Type B pancreatic cell (in vitro differentiated cells): ENCODE data around the gene DGKI. TPM values are rescaled to one million over a fixed set of nuclear protein-coding genes. Genes with fewer than 3 reads are reported as not detected.

ENCODE experiments used
- DNase-seq: peaks from one replicate; pipeline ENCODE4 v3.0.0; 2021; ENCODE audit warnings: mixed read lengths; ENCODE audit not compliant: unreplicated experiment; ENCODE audit errors: extremely low spot score
- H3K27ac Mint-ChIP-seq: 2 replicates; pipeline ENCODE4 v1.8.0; 2021; ENCODE audit warnings: mild to moderate bottlenecking, mixed read lengths
- H3K27me3 Mint-ChIP-seq: 2 replicates; pipeline ENCODE4 v1.8.0; 2021; ENCODE audit warnings: mixed read lengths
- H3K36me3 Mint-ChIP-seq: 2 replicates; pipeline ENCODE4 v1.8.0; 2021; ENCODE audit warnings: mixed read lengths
- H3K4me1 Mint-ChIP-seq: one replicate; pipeline ENCODE4 v1.8.0; 2021; ENCODE audit warnings: mixed read lengths; ENCODE audit not compliant: unreplicated experiment
- H3K4me3 Mint-ChIP-seq: 2 replicates; pipeline ENCODE4 v1.8.0; 2021; ENCODE audit warnings: mild to moderate bottlenecking, mixed read lengths
- H3K9me3 Mint-ChIP-seq: 2 replicates; pipeline ENCODE4 v1.8.0; 2021; ENCODE audit warnings: mixed read lengths
- CTCF ChIP-seq: fragments of 200-600 bp; sonication (generic); conservative IDR thresholded peaks from 2 replicates; pipeline ENCODE4 v1.5.0; 2021; ENCODE audit warnings: antibody characterized with exemption, mild to moderate bottlenecking
- total RNA-seq: library from RNA; stranded (reverse); gene quantifications from 2 replicates; pipeline ENCODE4 v1.2.1, GENCODE V29; 2021; ENCODE audit warnings: low replicate concordance

DGKI gene
- total RNA-seq, 1 donor from 2014 or later, result 2.8 TPM

GRCh38 chr7:137647905-137648565 is 198.7 kb downstream of the DGKI start:
- H3K27ac Mint-ChIP-seq, result no peak overlapping the region
- no peaks in the 10 kb centered on the region for H3K9me3 Mint-ChIP-seq
- H3K27me3 Mint-ChIP-seq, result no peaks in the 10 kb centered on the region
- H3K4me3 Mint-ChIP-seq, result no peak overlapping the region
- TF ChIP-seq CTCF, result no peak
- DNase-seq, result no peak
- no peaks in the 10 kb centered on the region for H3K4me1 Mint-ChIP-seq
- no peaks in the 10 kb centered on the region for H3K36me3 Mint-ChIP-seq

- no peaks in the 10 kb centered on the region for H3K36me3 Mint-ChIP-seq
- no peaks in the 10 kb centered on the region for H3K4me1 Mint-ChIP-seq
- TF ChIP-seq CTCF, result no peak
- no peak overlapping the region for H3K27ac Mint-ChIP-seq
- H3K4me3 Mint-ChIP-seq, result no peak overlapping the region
- DNase-seq, result no peak
- H3K9me3 Mint-ChIP-seq, result no peaks in the 10 kb centered on the region
- H3K27me3 Mint-ChIP-seq, result no peaks in the 10 kb centered on the region
These were observed 204.3 kb downstream of the DGKI start for GRCh38 chr7:137642472-137642871.

DNA sequence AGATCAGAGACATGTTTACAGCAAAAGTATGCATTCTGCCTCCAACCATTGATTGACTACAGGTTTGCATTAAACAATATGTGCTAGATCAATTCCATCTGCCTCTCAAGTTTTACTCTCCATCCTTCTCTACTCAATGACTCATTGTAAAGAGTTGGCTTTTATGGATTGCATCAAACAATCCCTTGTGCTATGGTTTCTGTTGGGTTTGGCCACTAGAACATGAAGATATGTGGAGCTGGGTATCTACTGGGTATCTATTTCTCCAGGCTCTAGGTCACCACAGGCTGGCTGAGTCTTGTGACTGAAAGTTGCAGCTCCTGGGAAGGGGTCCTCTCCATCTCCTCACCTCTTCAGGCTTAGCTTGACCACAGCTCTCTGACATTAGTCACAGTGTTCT is 204.7 kb downstream of the DGKI start:
- Mint-ChIP-seq H3K4me1 (no peaks in the 10 kb centered on the region), H3K27me3 (no peaks in the 10 kb centered on the region), H3K4me3 (no peak overlapping the region), H3K9me3 (no peaks in the 10 kb centered on the region), H3K27ac (no peak overlapping the region), H3K36me3 (no peaks in the 10 kb centered on the region)
- no peak for DNase-seq
- TF ChIP-seq CTCF, result no peak

- no peak for TF ChIP-seq CTCF
- no peaks in the 10 kb centered on the region for H3K27me3 Mint-ChIP-seq
- no peak for DNase-seq
- H3K4me3 Mint-ChIP-seq, result no peak overlapping the region
- no peaks in the 10 kb centered on the region for H3K4me1 Mint-ChIP-seq
- H3K9me3 Mint-ChIP-seq, result no peaks in the 10 kb centered on the region
- no peak overlapping the region for H3K27ac Mint-ChIP-seq
- no peaks in the 10 kb centered on the region for H3K36me3 Mint-ChIP-seq
These were observed 210.4 kb downstream of the DGKI start for GRCh38 chr7:137636376-137636775.

GRCh38 chr7:137635874-137636273 is 210.9 kb downstream of the DGKI start:
- Mint-ChIP-seq H3K4me3 (no peak overlapping the region), H3K27me3 (no peaks in the 10 kb centered on the region), H3K4me1 (no peaks in the 10 kb centered on the region), H3K9me3 (no peaks in the 10 kb centered on the region), H3K27ac (no peak overlapping the region), H3K36me3 (no peaks in the 10 kb centered on the region)
- TF ChIP-seq CTCF, result no peak
- DNase-seq, result no peak

GRCh38 chr7:137635132-137635531 is 211.6 kb downstream of the DGKI start:
- TF ChIP-seq CTCF, result no peak
- H3K4me1 Mint-ChIP-seq, result no peaks in the 10 kb centered on the region
- no peak for DNase-seq
- no peaks in the 10 kb centered on the region for H3K36me3 Mint-ChIP-seq
- no peaks in the 10 kb centered on the region for H3K9me3 Mint-ChIP-seq
- no peak overlapping the region for H3K4me3 Mint-ChIP-seq
- no peaks in the 10 kb centered on the region for H3K27me3 Mint-ChIP-seq
- no peak overlapping the region for H3K27ac Mint-ChIP-seq
